Measurements from ENCODE around the gene XK.

GRCh38 chrX:37679888-37680287 lies 5.7 kb upstream of the XK start:
- TF ChIP-seq CTCF (conservative IDR thresholded peaks at IDR 0.05; ENCODE audit: low read depth, low read length) (no peak), EZH2 (IDR thresholded peaks at IDR 0.05; ENCODE audit: borderline replicate concordance, low read depth, low read length, poor library complexity, severe bottlenecking) (no peak)
